Ishikawa (cell line): ENCODE results near the gene ATG2B.

Source experiments
- EP300 ChIP-seq: IDR thresholded peaks from 2 replicates; pipeline ENCODE4 v1.6.1; 2012; ENCODE audit warnings: borderline replicate concordance
- REST ChIP-seq: IDR thresholded peaks from 2 replicates; pipeline ENCODE4 v1.6.1; 2012; ENCODE audit warnings: low read depth, mild to moderate bottlenecking
- TAF1 ChIP-seq: IDR thresholded peaks from 2 replicates; pipeline ENCODE4 v1.6.1; 2012; ENCODE audit warnings: low read depth, mild to moderate bottlenecking
- TEAD4 ChIP-seq: IDR thresholded peaks from 2 replicates; pipeline ENCODE4 v1.6.1; 2012
- YY1 ChIP-seq: IDR thresholded peaks from 2 replicates; pipeline ENCODE4 v1.6.1; 2012; ENCODE audit warnings: low read depth

- TF ChIP-seq EP300 (no peak), REST (no peak), TAF1 (no peak), YY1 (no peak), TEAD4 (no peak)
These were observed 127.7 kb downstream of the ATG2B start for GRCh38 chr14:96235426-96235825.
